HCT116 (cell line): ENCODE measurements around the gene TMEM156. TPM values are rescaled to one million over a fixed set of nuclear protein-coding genes. Genes with fewer than 3 reads are reported as not detected.
"Not testable (repeated sequence)": the region's sequence is repeated elsewhere in the genome, so short reads cannot be mapped to it uniquely, and the experiment has no call there.

Experiments
- ATAC-seq: fragments of 200-7000 bp; cut with Tn5 transposase; 2 replicates; pipeline ENCODE4 v1.9.1; 2020; ENCODE audit warnings: mild to moderate bottlenecking, moderate library complexity
- BruUV-seq: library from RNA; stranded (reverse); fragments of 400-500 nt; replicated peaks from 2 replicates; lab custom pipeline; 2021; lab: Mats Ljungman, UMichigan
- CTCF ChIA-PET: fragments of 300-600 bp; sonication (Branson Sonifier 250); formaldehyde crosslinking; loops from one replicate; lab custom pipeline; 2021; ENCODE audit warnings: antibody characterized with exemption; lab: Charles Lee
- POLR2A ChIA-PET: fragments of 300-600, 350-600 bp; sonication (Branson Sonifier 250); formaldehyde crosslinking; loops from one replicate; lab custom pipeline; 2021; ENCODE audit warnings: antibody characterized with exemption; lab: Charles Lee
- RAD21 ChIA-PET, 2 experiments: fragments of 300-600 bp; sonication (Branson Sonifier 250); formaldehyde crosslinking; loops; one replicate each; lab custom pipeline; 2023; ENCODE audit warnings: low total read pairs in 2 of 2; ENCODE audit not compliant: uncharacterized antibody in 2 of 2, unreplicated experiment in 2 of 2, low non-redundant PET in 1 of 2; lab: Charles Lee
- DNase-seq: peaks from one replicate; pipeline ENCODE4 v3.0.0-alpha.2; 2010; ENCODE audit warnings: low read depth, low spot score
- H2AFZ ChIP-seq: fragments of 200-600 bp; shearing (Covaris generic), sonication (generic); 2 replicates; pipeline ENCODE4 v1.6.1; 2017; ENCODE audit warnings: low read depth, mixed run types, mixed read lengths, antibody characterized with exemption, low read length; ENCODE audit not compliant: poor library complexity, severe bottlenecking
- H3K27ac ChIP-seq: 2 replicates; pipeline ENCODE4 v1.5.1; 2012; ENCODE audit warnings: low read depth, low read length
- H3K27me3 ChIP-seq: fragments of 200-600 bp; sonication (generic); 2 replicates; pipeline ENCODE4 v1.6.1; 2016; ENCODE audit warnings: mixed run types, low read length, mixed read lengths; ENCODE audit not compliant: insufficient read depth
- H3K36me3 ChIP-seq, 2 experiments: fragments of 200-500 bp in 1 of 2; fragments of 200-600 bp in 1 of 2; sonication (Bioruptor generic) in 1 of 2; sonication (generic) in 1 of 2; 2 replicates each; pipeline versions ENCODE4 v1.5.1 to v1.6.1; 2014 to 2016; ENCODE audit warnings: low read length in 2 of 2, inconsistent platforms in 1 of 2, mixed read lengths in 1 of 2, mixed run types in 1 of 2; ENCODE audit not compliant: insufficient read depth in 2 of 2, control insufficient read depth in 1 of 2
- H3K4me1 ChIP-seq, 2 experiments: fragments of 200-600 bp in 1 of 2; sonication (generic) in 1 of 2; 2 replicates each; pipeline versions ENCODE4 v1.5.1 to v1.6.1; 2012 to 2017; ENCODE audit warnings: low read length in 2 of 2, inconsistent platforms in 1 of 2, mild to moderate bottlenecking in 1 of 2, mixed read lengths in 1 of 2, mixed run types in 1 of 2, moderate library complexity in 1 of 2; ENCODE audit not compliant: insufficient read depth in 2 of 2, control insufficient read depth in 1 of 2
- H3K4me2 ChIP-seq: fragments of 200-600 bp; sonication (generic); 2 replicates; pipeline ENCODE4 v1.6.1; 2017; ENCODE audit warnings: mixed run types, low read length, mixed read lengths
- H3K4me3 ChIP-seq, 2 experiments: fragments of 200-600 bp in 1 of 2; sonication (generic) in 1 of 2; replicated peaks in 1 of 2; 2 replicates each; pipeline ENCODE4 v1.5.1; 2011 to 2016; ENCODE audit warnings: low read length in 2 of 2, control low read depth in 1 of 2, low read depth in 1 of 2, mild to moderate bottlenecking in 1 of 2, mixed read lengths in 1 of 2, mixed run types in 1 of 2
- H3K79me2 ChIP-seq: fragments of 200-600 bp; sonication (generic); 2 replicates; pipeline ENCODE4 v1.6.1; 2017; ENCODE audit warnings: mild to moderate bottlenecking, mixed run types, low read length, moderate library complexity, mixed read lengths; ENCODE audit not compliant: insufficient read depth
- H3K9ac ChIP-seq: fragments of 200-600 bp; sonication (generic); 2 replicates; pipeline ENCODE4 v1.6.1; 2016; ENCODE audit warnings: low read length, mixed read lengths
- H3K9me2 ChIP-seq: fragments of 200-600 bp; sonication (generic), shearing (Covaris generic); 2 replicates; pipeline ENCODE4 v1.6.1; 2017; ENCODE audit warnings: mixed run types, mild to moderate bottlenecking, moderate library complexity; ENCODE audit not compliant: insufficient read depth
- H3K9me3 ChIP-seq, 2 experiments: fragments of 200-500 bp in 1 of 2; fragments of 200-600 bp in 1 of 2; sonication (Bioruptor generic) in 1 of 2; sonication (generic) in 1 of 2; 2 replicates each; pipeline ENCODE4 v1.6.1; 2014 to 2017; ENCODE audit warnings: low read length in 2 of 2, mixed read lengths in 2 of 2, inconsistent platforms in 1 of 2, low read depth in 1 of 2, mild to moderate bottlenecking in 1 of 2, mixed run types in 1 of 2, moderate library complexity in 1 of 2; ENCODE audit not compliant: control insufficient read depth in 1 of 2, insufficient read depth in 1 of 2
- H4K20me1 ChIP-seq: fragments of 200-600 bp; sonication (generic), shearing (Covaris generic); 2 replicates; pipeline ENCODE4 v1.6.1; 2017; ENCODE audit warnings: mixed run types, mild to moderate bottlenecking, moderate library complexity; ENCODE audit not compliant: insufficient read depth
- ATF3 ChIP-seq: IDR thresholded peaks from 2 replicates; pipeline ENCODE4 v1.6.1; 2012
- CBX3 ChIP-seq: IDR thresholded peaks from 2 replicates; pipeline ENCODE4 v1.6.1; 2012; ENCODE audit warnings: low read depth
- EGR1 ChIP-seq: IDR thresholded peaks from 2 replicates; pipeline ENCODE4 v1.6.1; 2012; ENCODE audit warnings: low read depth
- ELF1 ChIP-seq: IDR thresholded peaks from 2 replicates; pipeline ENCODE4 v1.6.1; 2012; ENCODE audit warnings: low read depth, borderline replicate concordance
- EZH2phosphoT487 ChIP-seq: fragments of 200-600 bp; IDR thresholded peaks from 2 replicates; pipeline ENCODE4 v1.6.1; 2018; ENCODE audit warnings: antibody characterized with exemption, borderline replicate concordance
- RAD21 ChIP-seq: IDR thresholded peaks from 2 replicates; pipeline ENCODE4 v1.6.1; 2012; ENCODE audit warnings: low read depth, mild to moderate bottlenecking
- REST ChIP-seq: IDR thresholded peaks from 2 replicates; pipeline ENCODE4 v1.6.1; 2012; ENCODE audit warnings: low read depth
- SIN3A ChIP-seq: IDR thresholded peaks from 2 replicates; pipeline ENCODE4 v1.6.1; 2012; ENCODE audit warnings: low read depth
- YY1 ChIP-seq: IDR thresholded peaks from 2 replicates; pipeline ENCODE4 v1.6.1; 2011; ENCODE audit warnings: low read length, low read depth, moderate library complexity, mild to moderate bottlenecking; ENCODE audit not compliant: insufficient replicate concordance; ENCODE audit errors: extremely low read depth
- ZNF274 ChIP-seq: fragments of 200-500 bp; sonication (Bioruptor generic); IDR thresholded peaks from 2 replicates; pipeline ENCODE4 v1.6.1; 2014; ENCODE audit warnings: mild to moderate bottlenecking, low read depth, low read length, inconsistent platforms
- intact Hi-C: fragments of 100-400 bp; cut with micrococcal nuclease; formaldehyde crosslinking; loops from 2 replicates; pipeline ENCODE4 v1.10.0; 2022
- total RNA-seq: library from RNA; stranded (reverse); gene quantifications from one replicate; pipeline ENCODE4 v1.2.1, GENCODE V29; 2021; ENCODE audit not compliant: unreplicated experiment

The TMEM156 gene
- total RNA-seq, 1 experiment from 2014 or later: 0.22 TPM

GRCh38 chr4:39036172-39036571, 4.0 kb upstream of the TMEM156 start:
- CTCF ChIA-PET: no interaction called here
- no peak overlapping the region for H3K4me2 ChIP-seq
- no peak overlapping the region for H3K4me3 ChIP-seq
- no peaks in the 10 kb centered on the region for H4K20me1 ChIP-seq
- TF ChIP-seq CBX3: no peak
- no peaks in the 10 kb centered on the region for H3K27me3 ChIP-seq
- no peaks in the 10 kb centered on the region for H3K9me2 ChIP-seq
- H3K36me3 ChIP-seq: no peaks in the 10 kb centered on the region
- RAD21 ChIA-PET: no interaction called here
- H3K9ac ChIP-seq: no peak overlapping the region
- no peak overlapping the region for H3K27ac ChIP-seq
- DNase-seq: no peak
- no peaks in the 10 kb centered on the region for H3K9me3 ChIP-seq
- no peak for ATAC-seq
- H2AFZ ChIP-seq: no peak overlapping the region
- H3K79me2 ChIP-seq: no peaks in the 10 kb centered on the region
- intact Hi-C loops: no loop called here
- peaks cover 0 to 13% of the 10 kb centered on the region in 2 experiments; a peak in 2 of 4 replicates for H3K4me1 ChIP-seq
- POLR2A ChIA-PET: no interaction called here
- no TSS peak for BruUV-seq

GRCh38 chr4:39031590-39032020, 604 bp downstream of the TMEM156 start:
- H3K4me2 ChIP-seq, DNase-seq, RAD21 ChIA-PET, POLR2A ChIA-PET, CTCF ChIA-PET, H3K4me3 ChIP-seq, intact Hi-C loops, H3K27ac ChIP-seq, BruUV-seq, H3K79me2 ChIP-seq, H3K27me3 ChIP-seq, H3K36me3 ChIP-seq, H3K9me2 ChIP-seq, ATAC-seq, H4K20me1 ChIP-seq, H3K9ac ChIP-seq, H3K9me3 ChIP-seq: not testable (repeated sequence)
- Histone ChIP-seq H3K4me1 (peaks cover 0 to 13% of the 10 kb centered on the region in 2 experiments; a peak in 2 of 4 replicates), H2AFZ (peak overlapping the region; percentile 67)

- H3K9me2 ChIP-seq: no peaks in the 10 kb centered on the region
- H3K4me1 ChIP-seq: peaks cover 0 to 13% of the 10 kb centered on the region in 2 experiments; a peak in 2 of 4 replicates
- ChIA-PET POLR2A (interaction anchor here (1.4 kb wide), 1 partner anchor 14 kb away, joined by 4 read pairs; no protein-coding TSS in a partner anchor), CTCF (no interaction called here), RAD21 (no interaction called here)
- DNase-seq (no peak), ATAC-seq (no peak)
- H3K9ac ChIP-seq: no peak overlapping the region
- intact Hi-C loops: no loop called here
- no peaks in the 10 kb centered on the region for H4K20me1 ChIP-seq
- no peak overlapping the region for H3K4me3 ChIP-seq
- no peaks in the 10 kb centered on the region for H3K9me3 ChIP-seq
- no peak overlapping the region for H3K4me2 ChIP-seq
- H3K27ac ChIP-seq: no peak overlapping the region
- H3K36me3 ChIP-seq: no peaks in the 10 kb centered on the region
- H2AFZ ChIP-seq: peak overlapping the region; percentile 34
- H3K79me2 ChIP-seq: no peaks in the 10 kb centered on the region
- BruUV-seq: no TSS peak
- no peaks in the 10 kb centered on the region for H3K27me3 ChIP-seq
- TF ChIP-seq EGR1: no peak
- no peak for TF ChIP-seq REST
- no peak for TF ChIP-seq SIN3A
- TF ChIP-seq EZH2phosphoT487: no peak
- TF ChIP-seq ATF3: no peak
- no peak for TF ChIP-seq CBX3
- no peak for TF ChIP-seq ZNF274
- TF ChIP-seq RAD21: no peak
- TF ChIP-seq YY1: no peak
- TF ChIP-seq ELF1: no peak
Observed at GRCh38 chr4:39030725-39031124, 1.5 kb downstream of the TMEM156 start.
